ENCODE data around the gene RASSF10. TPM values are rescaled to one million over a fixed set of nuclear protein-coding genes. Genes with fewer than 3 reads are reported as not detected.

Gene RASSF10
- total RNA-seq, 6 donors from 2014 or later = 2.0 to 9.6 (median 4.7) TPM

DNA sequence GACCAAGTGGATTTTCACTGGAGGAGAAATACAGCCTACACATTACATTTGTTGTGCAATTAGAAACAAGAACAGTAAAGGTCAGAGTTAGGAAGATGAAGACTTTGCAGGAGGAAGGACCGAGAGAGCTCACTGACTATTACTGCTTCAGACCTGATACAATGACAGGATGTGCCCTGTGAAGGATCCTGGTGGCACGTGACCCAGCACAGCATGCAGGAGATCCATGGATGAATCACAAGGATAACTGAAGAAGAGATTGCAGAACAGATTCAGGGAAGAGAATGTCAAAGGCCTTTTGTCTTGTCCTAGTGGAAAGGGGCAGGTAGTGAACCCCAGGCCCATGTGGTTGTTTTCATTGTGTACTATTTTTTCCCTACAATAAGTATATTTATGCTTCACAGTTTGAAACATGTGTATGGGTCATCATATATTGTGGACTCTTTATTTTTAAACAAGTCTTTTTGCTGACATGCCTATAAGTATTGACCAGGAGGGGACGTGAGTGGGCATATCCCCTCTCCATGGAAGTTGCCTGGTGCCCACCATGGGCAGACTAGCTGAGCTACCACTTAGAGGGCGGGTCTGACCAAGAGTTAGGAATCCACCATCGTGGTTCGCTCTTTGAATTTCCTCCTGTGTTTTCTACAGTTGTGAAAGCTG, 44.3 kb downstream of the RASSF10 start:
- no peak for ATAC-seq (ENCODE audit: low FRiP score in 2 of 2)
- H3K9me3 ChIP-seq = no peaks in the 10 kb centered on the region
- no peak for DNase-seq
- no peak overlapping the region for H3K27ac ChIP-seq
- H3K4me1 ChIP-seq = peaks cover 0 to 4% (median 0%) of the 10 kb centered on the region in 4 donors
- H3K36me3 ChIP-seq = no peaks in the 10 kb centered on the region
- TF ChIP-seq, protein P1, sequence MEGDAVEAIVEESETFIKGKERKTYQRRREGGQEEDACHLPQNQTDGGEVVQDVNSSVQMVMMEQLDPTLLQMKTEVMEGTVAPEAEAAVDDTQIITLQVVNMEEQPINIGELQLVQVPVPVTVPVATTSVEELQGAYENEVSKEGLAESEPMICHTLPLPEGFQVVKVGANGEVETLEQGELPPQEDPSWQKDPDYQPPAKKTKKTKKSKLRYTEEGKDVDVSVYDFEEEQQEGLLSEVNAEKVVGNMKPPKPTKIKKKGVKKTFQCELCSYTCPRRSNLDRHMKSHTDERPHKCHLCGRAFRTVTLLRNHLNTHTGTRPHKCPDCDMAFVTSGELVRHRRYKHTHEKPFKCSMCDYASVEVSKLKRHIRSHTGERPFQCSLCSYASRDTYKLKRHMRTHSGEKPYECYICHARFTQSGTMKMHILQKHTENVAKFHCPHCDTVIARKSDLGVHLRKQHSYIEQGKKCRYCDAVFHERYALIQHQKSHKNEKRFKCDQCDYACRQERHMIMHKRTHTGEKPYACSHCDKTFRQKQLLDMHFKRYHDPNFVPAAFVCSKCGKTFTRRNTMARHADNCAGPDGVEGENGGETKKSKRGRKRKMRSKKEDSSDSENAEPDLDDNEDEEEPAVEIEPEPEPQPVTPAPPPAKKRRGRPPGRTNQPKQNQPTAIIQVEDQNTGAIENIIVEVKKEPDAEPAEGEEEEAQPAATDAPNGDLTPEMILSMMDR (IDR thresholded peaks at IDR 0.05) = no peak
- TF ChIP-seq POLR2AphosphoS5 (IDR thresholded peaks at IDR 0.05) (no peak), EP300 (IDR thresholded peaks at IDR 0.05) (no peak), POLR2A (IDR thresholded peaks at IDR 0.05) (no peak)
- no peaks in the 10 kb centered on the region for H3K27me3 ChIP-seq
- no peak overlapping the region for H3K4me3 ChIP-seq
- WGBS, 2 donors = 83 to 84% methylated on average over 5 to 6 of the region's 6 CpGs

DNA sequence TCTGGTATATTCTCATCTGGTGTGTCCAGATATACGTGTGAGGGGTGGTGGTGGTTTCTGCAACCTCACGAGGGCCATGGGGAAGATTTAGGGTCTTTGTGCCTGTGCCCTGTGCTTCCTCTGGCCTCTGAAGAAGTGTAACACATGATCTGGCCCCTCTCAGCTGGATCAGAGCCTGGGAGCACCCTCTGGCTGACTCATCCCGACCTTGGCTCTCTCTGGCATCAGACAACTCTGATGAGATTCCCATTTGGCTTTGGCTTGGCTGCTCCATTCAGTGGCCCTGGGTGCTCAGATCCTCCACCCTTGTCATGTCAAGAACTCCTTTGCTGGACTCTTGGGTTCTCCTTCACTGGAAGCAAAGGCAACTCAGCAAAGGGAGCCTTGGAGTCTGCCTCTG, 45.2 kb downstream of the RASSF10 start:
- peaks cover 0 to 4% (median 0%) of the 10 kb centered on the region in 4 donors for H3K4me1 ChIP-seq
- no peak overlapping the region for H3K4me3 ChIP-seq
- TF ChIP-seq, protein P1 (IDR thresholded peaks at IDR 0.05) = no peak
- no peak for TF ChIP-seq POLR2A (IDR thresholded peaks at IDR 0.05)
- no peak for TF ChIP-seq POLR2AphosphoS5 (IDR thresholded peaks at IDR 0.05)
- no peak for TF ChIP-seq EP300 (IDR thresholded peaks at IDR 0.05)
- ATAC-seq (ENCODE audit: low FRiP score in 2 of 2) (no peak), DNase-seq (no peak)
- no peaks in the 10 kb centered on the region for H3K9me3 ChIP-seq
- H3K27ac ChIP-seq = no peak overlapping the region
- no peaks in the 10 kb centered on the region for H3K36me3 ChIP-seq
- no peaks in the 10 kb centered on the region for H3K27me3 ChIP-seq
- WGBS, 2 donors = 85% methylated on average over 3 of the region's 3 CpGs

DNA sequence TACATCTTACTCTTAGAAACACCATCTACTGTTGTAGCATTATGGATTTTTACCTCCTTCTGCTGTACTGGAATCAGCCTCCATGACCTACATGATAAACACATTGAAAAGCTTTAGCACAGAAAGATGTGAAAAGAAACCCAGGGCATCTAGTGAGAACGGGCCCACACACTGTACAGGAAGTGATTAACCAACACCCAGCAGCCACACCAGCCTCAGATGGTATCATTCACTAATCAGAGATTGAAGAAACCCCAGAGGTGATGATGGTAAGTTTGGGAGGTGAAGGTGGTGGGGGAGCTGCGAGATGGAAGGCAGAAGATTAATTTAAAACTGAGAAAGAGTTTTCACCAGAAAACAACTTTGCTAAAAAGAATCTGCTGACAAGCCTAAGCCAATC, 46.1 kb downstream of the RASSF10 start:
- TF ChIP-seq EP300 (IDR thresholded peaks at IDR 0.05) (no peak), POLR2AphosphoS5 (IDR thresholded peaks at IDR 0.05) (no peak), POLR2A (IDR thresholded peaks at IDR 0.05) (no peak)
- TF ChIP-seq, protein P1 (IDR thresholded peaks at IDR 0.05) = no peak
- no peaks in the 10 kb centered on the region for H3K27me3 ChIP-seq
- H3K27ac ChIP-seq = no peak overlapping the region
- peaks cover 0 to 4% (median 0%) of the 10 kb centered on the region in 4 donors for H3K4me1 ChIP-seq
- WGBS, 2 donors = 65 to 72% methylated on average over 2 of the region's 2 CpGs
- no peak for ATAC-seq (ENCODE audit: low FRiP score in 2 of 2)
- no peaks in the 10 kb centered on the region for H3K9me3 ChIP-seq
- DNase-seq = no peak
- no peak overlapping the region for H3K4me3 ChIP-seq
- H3K36me3 ChIP-seq = no peaks in the 10 kb centered on the region

DNA sequence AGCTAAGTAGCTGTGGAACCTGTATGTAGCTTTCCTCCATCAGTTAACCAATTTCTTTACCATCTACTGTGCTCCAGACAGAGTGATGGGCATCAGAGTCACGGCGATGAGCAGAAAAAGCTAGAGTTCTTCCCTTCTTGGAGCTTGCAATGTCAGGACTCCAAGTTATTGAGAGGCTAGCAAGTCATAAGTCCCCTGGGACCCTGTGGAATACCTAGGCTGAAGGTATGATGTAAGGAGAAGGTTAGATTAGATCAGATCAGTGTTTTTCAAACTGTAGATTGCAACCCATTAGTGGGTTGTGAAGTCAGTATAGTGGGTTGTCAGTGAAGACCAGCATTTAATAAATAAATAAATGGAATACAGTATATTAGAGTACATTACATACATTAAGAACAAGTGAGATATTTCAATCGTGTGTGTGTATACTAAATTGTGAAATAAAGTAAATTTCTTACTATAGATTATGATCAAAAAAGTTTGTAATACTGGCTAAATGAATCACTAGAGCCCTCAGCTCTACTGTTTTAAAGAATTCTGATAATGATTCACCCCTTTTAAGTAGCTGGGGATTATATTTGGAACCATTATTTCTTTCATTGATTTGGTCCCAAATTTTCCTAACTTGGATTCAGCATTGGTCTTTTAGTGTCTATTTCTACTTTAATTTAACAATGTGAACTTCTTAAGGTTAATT, 52.3 kb downstream of the RASSF10 start:
- no peak for DNase-seq
- Histone ChIP-seq H3K4me1 (no peaks in the 10 kb centered on the region), H3K27me3 (no peaks in the 10 kb centered on the region), H3K9me3 (no peaks in the 10 kb centered on the region), H3K36me3 (no peaks in the 10 kb centered on the region), H3K27ac (no peak overlapping the region), H3K4me3 (no peak overlapping the region)
- TF ChIP-seq POLR2AphosphoS5 (IDR thresholded peaks at IDR 0.05) (no peak), POLR2A (IDR thresholded peaks at IDR 0.05) (no peak)
- WGBS, 2 donors = 90 to 91% methylated on average over 3 of the region's 3 CpGs
- no peak for ATAC-seq (ENCODE audit: low FRiP score in 2 of 2)

Measured in upper lobe of left lung (tissue), 6 donors.